Prostate gland (tissue), 2 donors: ENCODE measurements around the gene ADGRL3. TPM values are rescaled to one million over a fixed set of nuclear protein-coding genes. Genes with fewer than 3 reads are reported as not detected.

Experiments used
- DNase-seq: peaks from one replicate; pipeline ENCODE4 v3.0.0-alpha.2; 2019; ENCODE audit warnings: low spot score
- H3K27ac ChIP-seq, 2 donors: fragments of 200-600 bp; sonication (generic); 2 replicates each; pipeline ENCODE4 v1.5.1; 2017 to 2019
- H3K27me3 ChIP-seq: fragments of 200-600 bp; sonication (generic); replicated peaks from 2 replicates; pipeline ENCODE4 v1.5.1; 2019; ENCODE audit not compliant: insufficient read depth
- H3K36me3 ChIP-seq, 2 donors: fragments of 200-600 bp; sonication (generic); 1 replicate in 1 of 2; 2 replicates in 1 of 2; pipeline versions ENCODE4 v1.5.1 to v1.8.1; 2017 to 2019
- H3K4me1 ChIP-seq: fragments of 200-600 bp; sonication (generic); replicated peaks from 2 replicates; pipeline ENCODE4 v1.5.1; 2019
- H3K4me3 ChIP-seq, 2 donors: fragments of 200-600 bp; sonication (generic); 2 replicates each; pipeline ENCODE4 v1.5.1; 2017 to 2019
- H3K9me3 ChIP-seq: fragments of 200-600 bp; sonication (generic); 2 replicates; pipeline ENCODE4 v1.5.1; 2017
- CTCF ChIP-seq, 4 experiments: fragments of 200-600 bp in 2 of 4; fragments of 450-650 bp in 2 of 4; sonication (generic) in 2 of 4; IDR thresholded peaks; 1 replicate in 3 of 4; 2 replicates in 1 of 4; pipeline ENCODE4 v1.5.1; 2016 to 2019; ENCODE audit warnings: antibody characterized with exemption in 4 of 4, mild to moderate bottlenecking in 2 of 4, moderate library complexity in 2 of 4
- POLR2A ChIP-seq: fragments of 450-650 bp; IDR thresholded peaks from one replicate; pipeline ENCODE4 v1.6.1; 2016; ENCODE audit warnings: antibody characterized with exemption, mild to moderate bottlenecking
- POLR2AphosphoS5 ChIP-seq: sonication (generic); formaldehyde crosslinking; IDR thresholded peaks from one replicate; pipeline ENCODE4 v1.6.1; 2017; ENCODE audit warnings: antibody characterized with exemption
- WGBS: methylation state at CpG from one replicate; pipeline ENCODE4 v1.1.5; 2018; 5-methylcytosine and 5-hydroxymethylcytosine counted together
- intact Hi-C: fragments of 100-400 bp; cut with DNase I; formaldehyde crosslinking; loops from one replicate; pipeline ENCODE4 v1.14.2; 2022
- total RNA-seq, 2 donors: library from RNA; depleted of rRNA; stranded (reverse); fragments of >200 nt; gene quantifications; one replicate each; pipeline ENCODE4 v1.1.0, GENCODE V29; 2016

Gene ADGRL3
- total RNA-seq, 2 donors from 2014 or later = 1.7 to 23.5 TPM

DNA sequence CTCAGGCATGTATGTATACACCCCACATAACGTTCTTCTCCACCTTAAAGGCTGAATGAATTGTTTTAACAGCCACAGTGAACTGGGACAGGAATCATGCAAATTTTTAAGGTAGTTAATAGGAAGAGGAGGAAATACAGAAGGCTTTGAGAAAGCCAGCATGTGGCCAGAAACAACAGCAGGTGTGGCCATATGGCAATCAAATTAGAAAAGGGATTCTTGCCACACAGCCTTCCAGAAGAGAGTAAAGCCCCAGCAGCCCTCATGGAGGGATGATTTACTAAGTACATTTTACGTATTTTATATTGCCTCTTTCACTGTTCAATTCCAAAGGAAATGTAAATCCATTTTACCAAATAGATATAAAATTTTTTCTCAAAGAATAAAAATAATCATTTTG is 792.2 kb downstream of the ADGRL3 start:
- Histone ChIP-seq H3K27ac (no peak overlapping the region), H3K4me1 (no peaks in the 10 kb centered on the region), H3K27me3 (no peaks in the 10 kb centered on the region), H3K36me3 (no peaks in the 10 kb centered on the region), H3K4me3 (no peak overlapping the region), H3K9me3 (no peaks in the 10 kb centered on the region)
- intact Hi-C loops = no loop called here
- WGBS = 59% methylated on average over 2 of the region's 2 CpGs
- TF ChIP-seq CTCF (IDR thresholded peaks at IDR 0.05) (no peak), POLR2AphosphoS5 (no peak), POLR2A (no peak)
- no peak for DNase-seq

- DNase-seq = no peak
- intact Hi-C loops = no loop called here
- Histone ChIP-seq H3K27ac (no peak overlapping the region), H3K36me3 (no peaks in the 10 kb centered on the region), H3K27me3 (no peaks in the 10 kb centered on the region), H3K9me3 (no peaks in the 10 kb centered on the region), H3K4me3 (no peak overlapping the region), H3K4me1 (no peaks in the 10 kb centered on the region)
- WGBS = 80% methylated on average over 6 of the region's 6 CpGs
- no peak for TF ChIP-seq POLR2AphosphoS5
- TF ChIP-seq CTCF (IDR thresholded peaks at IDR 0.05) = no peak
- no peak for TF ChIP-seq POLR2A
Observed at GRCh38 chr4:61994036-61994435, 793.9 kb downstream of the ADGRL3 start.

GRCh38 chr4:61995717-61996340 is 795.7 kb downstream of the ADGRL3 start:
- TF ChIP-seq POLR2A = no peak
- no peak for TF ChIP-seq POLR2AphosphoS5
- no peak for TF ChIP-seq CTCF (IDR thresholded peaks at IDR 0.05)
- intact Hi-C loops = no loop called here
- H3K27ac ChIP-seq = no peak overlapping the region
- no peak overlapping the region for H3K4me3 ChIP-seq
- no peaks in the 10 kb centered on the region for H3K4me1 ChIP-seq
- 51% methylated on average over 2 of the region's 2 CpGs for WGBS
- DNase-seq = no peak
- no peaks in the 10 kb centered on the region for H3K27me3 ChIP-seq
- no peaks in the 10 kb centered on the region for H3K36me3 ChIP-seq
- no peaks in the 10 kb centered on the region for H3K9me3 ChIP-seq

DNA sequence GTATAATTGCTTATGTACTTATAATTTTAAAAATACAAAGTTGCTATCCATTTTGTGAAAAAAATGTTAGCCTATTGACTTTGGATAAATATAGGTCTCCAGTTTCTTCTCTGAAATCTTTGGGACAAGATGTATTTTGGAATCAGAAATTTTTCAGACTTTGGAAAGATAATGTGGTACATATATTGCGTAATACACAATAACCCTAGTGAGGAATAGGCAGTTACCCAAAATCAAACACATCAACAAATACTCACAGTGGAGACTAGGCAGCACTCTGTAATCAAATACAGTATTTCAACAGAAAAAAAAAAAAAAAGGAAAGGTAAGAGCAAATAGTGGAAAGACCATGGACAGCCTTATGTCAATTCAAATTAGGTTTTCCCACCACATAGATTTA is 796.8 kb downstream of the ADGRL3 start:
- Histone ChIP-seq H3K27ac (no peak overlapping the region), H3K4me1 (no peaks in the 10 kb centered on the region), H3K27me3 (no peaks in the 10 kb centered on the region), H3K4me3 (no peak overlapping the region), H3K36me3 (no peaks in the 10 kb centered on the region), H3K9me3 (no peaks in the 10 kb centered on the region)
- intact Hi-C loops = no loop called here
- no peak for DNase-seq
- no peak for TF ChIP-seq POLR2AphosphoS5
- WGBS = 97% methylated on average over 1 of the region's 1 CpG

DNA sequence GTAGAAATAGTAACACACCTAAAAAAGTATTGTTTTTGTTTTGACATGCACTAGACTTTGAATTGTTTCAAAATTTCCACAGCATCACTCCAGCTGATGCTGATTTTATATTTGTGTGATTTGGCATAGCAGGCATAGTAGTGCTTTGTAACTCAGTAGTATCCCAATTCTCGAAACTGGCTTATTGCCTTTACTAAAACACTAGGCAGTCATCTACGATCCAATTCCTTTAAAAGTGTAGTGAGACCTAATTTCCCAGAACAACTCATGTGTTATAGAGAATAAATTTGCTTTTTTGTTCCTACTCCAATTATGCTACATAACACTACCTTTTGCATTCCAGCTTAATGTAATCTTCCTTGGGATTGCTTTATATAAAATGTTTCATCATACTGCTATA is 797.7 kb downstream of the ADGRL3 start:
- intact Hi-C loops = no loop called here
- Histone ChIP-seq H3K4me1 (no peaks in the 10 kb centered on the region), H3K27me3 (no peaks in the 10 kb centered on the region), H3K27ac (no peak overlapping the region), H3K9me3 (no peaks in the 10 kb centered on the region), H3K36me3 (no peaks in the 10 kb centered on the region), H3K4me3 (no peak overlapping the region)
- no peak for DNase-seq
- no peak for TF ChIP-seq POLR2AphosphoS5
- TF ChIP-seq POLR2A = no peak
- no peak for TF ChIP-seq CTCF (IDR thresholded peaks at IDR 0.05)
- 86% methylated on average over 2 of the region's 2 CpGs for WGBS
